22Rv1 (cell line): ENCODE data around the gene SDK1.
A peak's percentile ranks its signal among the peaks of the same experiment; 100 is the strongest.

Experiments used
- H3K27ac ChIP-seq: fragments of 450-650 bp; 2 replicates; pipeline ENCODE4 v1.5.1; 2017
- CTCF ChIP-seq: fragments of 450-650 bp; IDR thresholded peaks from 2 replicates; pipeline ENCODE4 v1.5.1; 2017; ENCODE audit warnings: mild to moderate bottlenecking
- ZFX ChIP-seq: fragments of 450-650 bp; IDR thresholded peaks from 2 replicates; pipeline ENCODE4 v1.6.1; 2017; ENCODE audit warnings: antibody characterized with exemption, borderline replicate concordance

SDK1 gene

GRCh38 chr7:3643091-3643490 lies 342.0 kb downstream of the SDK1 start:
- no peak overlapping the region for H3K27ac ChIP-seq
- no peak for TF ChIP-seq CTCF
- TF ChIP-seq ZFX: no peak

- no peak overlapping the region for H3K27ac ChIP-seq
- TF ChIP-seq CTCF (no peak), ZFX (no peak)
Observed at GRCh38 chr7:3648276-3648675, 347.2 kb downstream of the SDK1 start.

DNA sequence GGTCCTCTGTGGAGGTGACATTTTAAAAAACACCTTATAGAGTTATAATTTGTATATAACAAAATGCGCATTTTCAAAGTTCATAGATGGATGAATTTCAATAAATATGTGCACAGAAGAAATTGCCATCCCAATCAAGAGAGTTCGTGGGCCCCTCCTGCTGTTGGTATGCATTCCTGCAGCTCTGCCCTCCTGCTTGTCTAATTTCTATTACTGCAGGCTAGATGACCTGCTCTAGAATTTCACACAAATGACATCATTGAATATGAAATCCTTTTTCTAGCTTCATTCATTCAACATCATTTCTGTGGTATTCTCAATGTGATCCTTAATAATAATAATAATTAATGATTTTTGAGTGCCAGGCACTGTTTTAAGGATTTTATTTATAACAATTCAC lies 348.2 kb downstream of the SDK1 start:
- TF ChIP-seq CTCF: peak; percentile 21; the same call in 1 of the 2 replicates
- TF ChIP-seq ZFX: no peak
- no peak overlapping the region for H3K27ac ChIP-seq

DNA sequence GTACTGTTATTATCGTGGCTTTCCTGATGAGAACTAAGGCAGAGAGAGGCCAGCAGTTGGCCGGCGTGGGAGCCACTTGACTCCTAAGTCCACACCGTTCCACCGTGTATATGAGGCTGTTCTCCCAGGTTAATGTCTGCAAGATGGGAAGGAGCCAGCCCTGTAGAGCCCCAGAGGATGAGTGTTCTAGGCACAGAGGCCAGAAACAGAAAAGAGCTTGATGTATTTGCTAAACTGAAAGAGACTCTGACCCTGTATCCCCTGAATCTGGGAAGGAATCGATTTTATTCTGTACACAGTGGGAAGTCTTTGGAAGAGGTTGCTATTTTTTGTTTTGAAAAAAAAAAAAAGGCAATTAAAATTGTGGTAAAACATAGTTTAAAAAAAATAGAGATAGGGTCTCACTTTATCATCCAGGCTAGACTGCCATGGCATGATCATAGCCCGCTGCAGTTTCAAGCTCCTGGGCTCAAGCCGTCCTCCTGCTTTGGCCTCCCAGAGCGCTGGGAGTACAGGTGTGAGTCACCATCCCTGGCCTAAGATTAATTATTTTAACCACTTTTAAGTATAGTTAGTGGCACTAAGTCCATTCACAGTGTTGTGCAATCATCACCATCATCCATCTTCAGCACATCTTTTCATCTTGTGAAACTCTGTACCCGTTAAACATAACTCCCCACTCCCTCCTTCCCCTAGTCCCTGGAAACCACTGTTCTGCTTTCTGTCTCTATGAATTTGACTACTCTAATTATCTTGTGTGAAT lies 348.8 kb downstream of the SDK1 start:
- TF ChIP-seq ZFX (no peak), CTCF (no peak)
- H3K27ac ChIP-seq: no peak overlapping the region

DNA sequence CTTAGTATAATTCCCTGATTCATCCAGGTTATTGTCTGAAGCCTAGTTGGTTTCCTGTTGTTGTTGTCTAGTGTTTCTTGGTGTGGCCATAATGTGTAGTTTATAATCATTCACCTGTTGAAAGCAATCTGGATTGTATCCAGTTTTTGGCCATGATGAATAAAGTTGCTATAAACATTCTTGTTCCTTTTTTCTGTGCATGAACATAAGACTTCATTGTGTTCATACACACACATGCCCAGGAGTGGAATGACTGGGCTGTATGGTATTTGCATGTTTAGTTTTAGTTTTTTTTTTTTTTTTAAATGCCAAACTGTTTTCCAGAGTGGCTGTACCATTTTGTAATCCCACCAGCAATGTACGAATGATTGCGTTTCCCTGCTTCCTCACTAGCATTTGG lies 349.8 kb downstream of the SDK1 start:
- H3K27ac ChIP-seq: no peak overlapping the region
- TF ChIP-seq CTCF (no peak), ZFX (no peak)

GRCh38 chr7:3655635-3656034 lies 354.6 kb downstream of the SDK1 start:
- H3K27ac ChIP-seq: no peak overlapping the region
- TF ChIP-seq CTCF: no peak
- no peak for TF ChIP-seq ZFX

DNA sequence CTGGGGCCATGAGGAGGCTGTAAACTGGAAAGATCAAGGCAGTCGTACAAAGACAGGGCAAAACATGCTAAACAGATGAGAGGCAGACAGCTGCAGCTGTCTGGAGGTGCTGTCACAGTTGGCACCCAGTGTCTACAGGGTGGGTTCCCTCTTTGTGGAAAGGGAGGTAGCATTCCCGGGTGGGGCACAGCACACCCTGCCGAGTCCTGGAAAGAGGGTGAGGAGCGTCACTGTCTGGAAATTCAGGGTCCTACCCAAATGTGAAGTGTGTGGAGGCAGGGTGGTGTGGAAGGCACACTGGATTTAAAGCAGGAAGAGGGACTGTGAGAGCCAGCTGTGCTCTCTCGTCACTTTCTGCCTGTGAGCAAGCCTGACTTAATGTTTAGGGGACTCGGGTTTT lies 356.2 kb downstream of the SDK1 start:
- TF ChIP-seq ZFX (no peak), CTCF (no peak)
- no peak overlapping the region for H3K27ac ChIP-seq
